HG03571 (cell line): Measurements from ENCODE around the gene APBB2.

Experiments
- ATAC-seq: cut with Tn5 transposase; IDR thresholded peaks from one replicate; pipeline ENCODE4 v1.9.1; 2021; ENCODE audit not compliant: unreplicated experiment

Gene APBB2

DNA sequence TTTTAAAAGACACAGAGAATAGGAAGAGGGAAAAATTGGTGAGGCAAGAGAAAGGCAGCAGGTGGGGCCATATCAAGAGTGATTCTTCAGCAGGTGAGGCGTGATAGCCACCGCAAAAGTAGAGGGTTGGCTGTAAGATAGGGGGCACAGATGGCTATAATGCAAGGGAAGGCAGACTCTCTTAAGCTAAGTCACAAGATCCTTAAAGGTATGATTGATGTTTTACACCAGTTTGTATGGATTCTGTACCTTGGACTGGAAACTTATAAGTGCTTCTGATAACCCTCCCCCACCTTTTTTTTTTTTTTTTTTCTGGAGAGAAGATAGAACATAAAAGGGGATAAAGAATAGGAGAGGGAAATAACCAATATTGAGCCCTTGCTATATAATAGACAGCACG, 424.6 kb downstream of the APBB2 start:
- no peak for ATAC-seq

DNA sequence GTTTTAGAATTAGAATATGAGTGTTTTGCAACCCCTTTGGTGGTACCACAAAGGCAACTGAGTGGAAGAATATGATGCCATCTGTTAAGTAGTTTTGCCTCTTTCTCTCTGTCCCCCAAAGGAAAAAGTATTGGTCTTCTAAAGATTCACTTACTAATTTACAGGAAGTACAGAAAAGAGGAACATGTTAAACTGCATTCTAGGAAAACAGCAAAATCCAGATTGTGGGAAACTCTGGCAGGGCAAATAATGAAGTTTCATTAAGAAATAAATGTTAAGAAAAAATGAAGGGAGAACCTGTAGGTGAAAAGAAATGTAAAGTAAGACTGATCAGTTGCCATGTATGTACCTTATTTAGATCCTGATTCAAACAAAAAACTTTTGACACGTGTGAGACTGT, 425.3 kb downstream of the APBB2 start:
- no peak for ATAC-seq

DNA sequence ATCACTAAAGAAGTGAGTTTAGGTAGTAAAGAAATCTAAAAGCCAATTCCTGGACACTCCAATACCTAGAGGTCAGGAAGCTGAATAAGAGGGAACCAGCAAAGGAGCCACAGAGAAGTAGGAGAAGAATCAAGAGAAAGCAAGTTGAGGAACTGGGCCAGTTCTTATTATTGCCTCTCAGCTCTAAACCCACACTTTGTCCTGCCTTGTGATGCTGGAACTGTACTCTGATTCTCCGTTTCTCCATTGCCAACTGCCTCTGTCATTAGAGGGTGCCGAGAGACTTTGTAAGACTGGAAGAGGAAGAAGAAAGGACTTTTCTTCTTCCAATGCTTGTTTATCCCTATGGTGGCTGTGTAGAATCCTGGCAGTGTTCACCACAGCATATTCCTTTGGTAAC, 426.0 kb downstream of the APBB2 start:
- ATAC-seq = no peak

DNA sequence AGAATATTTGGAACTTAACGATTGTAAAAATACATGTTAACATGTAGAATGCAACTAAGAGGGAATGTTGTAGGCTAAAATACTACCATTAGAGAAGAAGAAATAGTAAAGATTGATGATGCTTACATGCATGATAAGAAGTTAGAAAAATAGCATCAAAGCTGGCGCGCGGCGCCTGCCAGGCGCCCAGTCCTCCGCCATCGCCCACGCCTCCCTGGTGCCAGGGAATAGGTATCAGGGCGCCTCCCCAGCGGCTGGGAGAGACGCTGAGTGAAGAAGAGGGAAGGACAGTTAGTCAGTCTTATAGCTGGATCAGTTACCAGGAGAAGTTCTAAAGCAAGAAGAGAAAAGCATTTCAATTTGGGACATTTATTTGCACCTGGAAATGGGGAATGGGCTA, 428.6 kb downstream of the APBB2 start:
- no peak for ATAC-seq

DNA sequence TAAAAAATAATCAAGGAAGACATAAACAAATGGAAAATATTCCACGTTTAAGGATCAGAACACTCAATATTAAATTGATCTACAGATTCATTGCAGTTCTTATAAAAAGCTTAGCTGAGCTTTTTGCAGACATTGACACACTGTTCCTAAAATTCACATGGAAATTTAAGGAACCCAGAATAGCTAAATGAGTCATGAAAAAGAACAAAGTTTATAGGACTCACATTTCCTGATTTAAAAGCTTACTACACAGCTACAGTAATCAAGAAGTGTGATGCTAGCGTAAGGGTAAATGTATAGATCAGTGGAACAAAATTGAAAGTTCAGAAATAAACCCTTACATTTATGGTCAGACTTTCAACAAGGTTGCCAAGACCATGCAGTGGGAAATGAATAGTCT, 431.5 kb downstream of the APBB2 start:
- ATAC-seq = no peak

DNA sequence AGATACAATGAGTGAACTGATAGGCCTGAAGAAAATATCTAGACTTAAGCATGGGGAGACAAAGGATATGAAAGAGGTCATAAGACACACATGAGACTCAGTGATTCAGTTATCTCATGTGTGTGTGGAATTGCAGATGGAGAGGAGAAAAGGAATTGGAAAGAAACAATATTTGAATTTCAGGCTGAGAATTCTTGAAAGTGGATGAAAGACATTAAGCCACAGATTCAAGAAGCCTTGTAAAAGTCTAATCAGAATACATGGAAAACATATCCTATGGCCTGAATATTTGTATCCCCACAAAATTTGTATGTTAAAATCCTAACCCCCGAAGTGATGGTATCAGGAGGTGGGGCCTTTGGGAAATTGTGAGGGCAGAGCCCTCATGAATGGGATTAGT, 436.3 kb downstream of the APBB2 start:
- no peak for ATAC-seq

DNA sequence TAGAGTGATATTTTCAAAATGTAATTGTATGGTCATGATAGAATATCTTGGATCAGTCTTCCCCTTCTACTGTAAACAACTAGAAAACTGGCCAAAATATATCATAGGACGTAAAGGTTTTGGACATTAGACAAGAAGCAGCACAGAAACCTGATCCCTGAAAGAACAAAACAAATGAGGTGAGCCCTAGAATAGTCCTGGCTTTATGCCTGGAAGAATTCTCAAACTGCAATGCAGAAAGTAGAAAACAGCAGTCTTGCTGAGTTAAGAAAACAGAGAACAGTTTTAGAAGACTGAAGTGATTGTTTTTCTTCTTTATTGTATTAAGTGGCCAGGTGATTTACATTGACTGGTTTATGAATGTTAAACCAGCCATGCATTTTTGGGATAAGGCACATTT, 445.1 kb downstream of the APBB2 start:
- no peak for ATAC-seq

DNA sequence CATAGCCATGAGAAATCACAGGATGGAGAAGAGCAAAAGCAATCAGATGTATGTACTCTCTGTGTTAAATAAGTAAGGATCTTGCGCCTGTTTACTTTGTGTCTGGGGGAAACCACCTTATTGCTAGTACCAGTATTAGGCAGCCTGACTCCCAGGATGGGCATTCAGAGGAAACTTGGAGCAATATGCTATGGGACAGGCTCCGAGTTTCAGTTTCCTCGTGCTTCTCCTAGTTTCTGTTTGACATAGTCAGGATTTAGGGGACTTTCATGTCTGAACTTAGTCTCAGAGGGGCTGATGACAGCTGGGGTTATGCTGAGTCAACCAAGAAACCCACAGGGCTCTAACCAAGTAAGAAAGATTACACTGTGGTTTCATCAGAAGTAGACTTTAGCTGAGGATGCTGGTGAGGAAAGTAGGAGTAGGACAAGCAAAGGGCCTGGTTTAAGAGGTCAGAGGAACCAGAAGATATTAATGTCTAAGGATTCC, 451.1 kb downstream of the APBB2 start:
- ATAC-seq = peak; percentile 99
